PC-3 (cell line): Measurements from ENCODE around the gene EPS8.

ENCODE experiments used
- EZH2 ChIP-seq: fragments of 300-600 bp; sonication (generic); IDR thresholded peaks from one replicate; pipeline ENCODE4 v1.6.1; 2017; ENCODE audit warnings: antibody characterized with exemption, mild to moderate bottlenecking, low read length; ENCODE audit not compliant: unreplicated experiment
- TF ChIP-seq, protein P1 (sequence below): fragments of 300-600 bp; sonication (generic); conservative IDR thresholded peaks from 2 replicates; pipeline ENCODE4 v1.5.1; 2017; ENCODE audit warnings: antibody characterized with exemption, low read depth, mild to moderate bottlenecking, low read length

DNA sequence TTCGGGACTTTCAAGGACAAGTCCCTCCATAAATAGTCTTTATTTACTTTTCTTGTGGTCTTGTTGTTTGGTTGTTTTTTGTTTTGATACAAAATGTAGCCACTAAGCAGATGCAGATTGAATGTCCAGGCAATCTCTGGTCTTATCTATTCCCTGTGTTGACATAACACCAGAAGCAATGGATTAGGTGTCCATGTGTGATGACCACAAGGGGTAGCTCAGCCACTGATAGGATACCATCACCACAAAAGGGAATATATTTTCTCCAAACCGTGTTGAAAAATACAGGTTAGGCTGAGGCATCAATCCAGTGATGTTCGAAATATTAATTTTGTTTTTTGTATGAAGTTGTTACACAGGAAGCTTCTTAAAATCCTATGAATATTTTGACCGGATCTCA lies 196.3 kb downstream of the EPS8 start:
- no peak for TF ChIP-seq EZH2
- TF ChIP-seq, protein P1, sequence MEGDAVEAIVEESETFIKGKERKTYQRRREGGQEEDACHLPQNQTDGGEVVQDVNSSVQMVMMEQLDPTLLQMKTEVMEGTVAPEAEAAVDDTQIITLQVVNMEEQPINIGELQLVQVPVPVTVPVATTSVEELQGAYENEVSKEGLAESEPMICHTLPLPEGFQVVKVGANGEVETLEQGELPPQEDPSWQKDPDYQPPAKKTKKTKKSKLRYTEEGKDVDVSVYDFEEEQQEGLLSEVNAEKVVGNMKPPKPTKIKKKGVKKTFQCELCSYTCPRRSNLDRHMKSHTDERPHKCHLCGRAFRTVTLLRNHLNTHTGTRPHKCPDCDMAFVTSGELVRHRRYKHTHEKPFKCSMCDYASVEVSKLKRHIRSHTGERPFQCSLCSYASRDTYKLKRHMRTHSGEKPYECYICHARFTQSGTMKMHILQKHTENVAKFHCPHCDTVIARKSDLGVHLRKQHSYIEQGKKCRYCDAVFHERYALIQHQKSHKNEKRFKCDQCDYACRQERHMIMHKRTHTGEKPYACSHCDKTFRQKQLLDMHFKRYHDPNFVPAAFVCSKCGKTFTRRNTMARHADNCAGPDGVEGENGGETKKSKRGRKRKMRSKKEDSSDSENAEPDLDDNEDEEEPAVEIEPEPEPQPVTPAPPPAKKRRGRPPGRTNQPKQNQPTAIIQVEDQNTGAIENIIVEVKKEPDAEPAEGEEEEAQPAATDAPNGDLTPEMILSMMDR: 0 out of 2 replicates have a peak, but pooled peaks have one; percentile 25
